CD4-positive, alpha-beta T cell treated with Interleukin-12 subunit alpha and Interleukin-12 subunit beta, for 1 hour (primary cell): ENCODE measurements around the gene ELP4.

Source experiments
- DNase-seq: peaks from one replicate; pipeline ENCODE4 v3.0.0-alpha.2; 2020

Gene ELP4

GRCh38 chr11:31815711-31816467 lies 306.3 kb downstream of the ELP4 start:
- DNase-seq, result no peak

DNA sequence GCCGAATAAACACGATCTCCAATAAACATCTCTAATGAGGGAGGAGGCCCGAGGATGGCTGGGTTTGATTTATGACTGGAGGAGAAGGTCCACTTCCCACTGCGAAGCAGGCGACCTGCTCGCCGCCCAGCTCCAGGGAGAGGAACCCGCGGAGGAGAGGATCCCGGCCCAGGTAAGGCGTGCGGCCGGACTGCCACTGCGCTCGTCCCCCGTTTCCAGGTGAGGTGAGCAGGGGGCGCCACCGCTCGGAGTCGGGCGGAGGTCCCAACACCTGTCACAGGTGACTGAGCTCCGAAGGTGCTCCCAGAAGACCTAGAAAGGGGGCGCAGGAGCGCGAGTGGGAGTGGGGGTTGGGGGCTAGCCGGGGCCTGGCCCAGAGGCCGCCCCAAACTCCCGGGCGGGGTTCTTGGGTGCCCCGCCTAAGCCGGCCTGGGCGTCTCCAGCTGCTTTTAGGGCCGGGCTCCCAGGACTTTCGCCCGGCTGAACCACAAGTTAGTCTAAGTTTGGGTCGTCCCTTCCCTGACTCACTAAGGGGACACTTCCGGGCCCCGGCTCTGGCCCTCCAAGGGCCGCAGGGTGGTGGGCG lies 307.0 kb downstream of the ELP4 start:
- DNase-seq, result no peak

GRCh38 chr11:31817054-31817620 lies 307.6 kb downstream of the ELP4 start:
- DNase-seq, result no peak

GRCh38 chr11:31817621-31818424 lies 308.3 kb downstream of the ELP4 start:
- DNase-seq, result no peak

DNA sequence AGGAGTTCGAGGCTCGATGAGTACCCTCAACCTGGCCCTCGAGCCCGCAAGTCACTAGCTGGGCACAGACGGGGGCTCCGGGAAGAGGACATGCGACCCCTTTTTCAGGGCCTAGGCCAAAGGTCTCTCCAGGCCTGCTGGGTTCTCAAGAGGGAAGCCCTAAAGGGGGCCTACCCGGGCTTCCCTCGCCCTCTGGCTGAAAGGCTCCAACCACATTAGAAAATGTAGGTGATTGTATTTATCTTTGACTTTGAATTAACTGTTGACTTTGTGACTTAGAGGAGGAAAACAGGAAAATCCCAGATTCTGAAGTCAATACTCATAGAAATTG lies 308.8 kb downstream of the ELP4 start:
- DNase-seq, result no peak

- no peak for DNase-seq
Measured at GRCh38 chr11:31818874-31819331, 309.3 kb downstream of the ELP4 start.

DNA sequence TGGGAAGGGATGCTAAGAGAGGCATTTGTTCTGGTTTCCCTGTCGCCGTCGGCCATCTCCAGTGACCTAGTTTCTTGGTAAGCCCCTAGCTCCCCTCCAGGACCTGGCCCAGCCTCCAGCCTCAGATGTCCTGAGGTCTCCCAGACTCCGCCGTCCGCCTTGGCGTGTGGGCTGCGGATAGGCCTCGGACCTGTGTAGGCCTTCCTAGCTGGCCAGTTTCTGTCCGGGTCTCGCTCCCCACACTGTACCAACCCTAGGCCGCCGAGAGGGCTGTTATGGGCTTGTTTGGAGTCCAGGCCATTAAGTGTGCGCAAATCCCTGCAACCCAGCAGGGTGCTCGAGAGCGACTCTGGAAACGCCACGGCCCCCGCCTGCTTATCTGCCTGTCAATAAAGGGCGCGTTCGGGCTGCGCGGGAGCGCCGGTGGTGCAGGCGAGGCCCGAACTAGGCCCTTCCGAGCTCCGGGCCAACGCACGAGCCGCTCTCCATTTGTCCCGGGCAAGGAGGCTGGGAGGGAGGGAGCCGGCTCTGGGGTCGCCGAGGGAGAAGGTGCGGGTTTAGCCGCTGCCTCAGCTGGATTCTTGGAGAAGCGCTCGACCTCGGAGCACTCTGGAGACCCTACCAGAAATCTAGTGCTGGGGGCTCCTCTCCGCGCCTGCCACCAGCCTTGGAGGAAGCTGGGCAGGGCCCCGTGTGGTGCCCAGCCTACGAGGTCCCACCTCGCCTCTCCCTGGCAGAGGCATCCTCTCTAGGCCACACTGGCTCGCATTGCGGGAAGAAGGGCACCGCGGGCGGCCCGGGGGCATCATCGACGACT lies 310.3 kb downstream of the ELP4 start:
- DNase-seq, result no peak

DNA sequence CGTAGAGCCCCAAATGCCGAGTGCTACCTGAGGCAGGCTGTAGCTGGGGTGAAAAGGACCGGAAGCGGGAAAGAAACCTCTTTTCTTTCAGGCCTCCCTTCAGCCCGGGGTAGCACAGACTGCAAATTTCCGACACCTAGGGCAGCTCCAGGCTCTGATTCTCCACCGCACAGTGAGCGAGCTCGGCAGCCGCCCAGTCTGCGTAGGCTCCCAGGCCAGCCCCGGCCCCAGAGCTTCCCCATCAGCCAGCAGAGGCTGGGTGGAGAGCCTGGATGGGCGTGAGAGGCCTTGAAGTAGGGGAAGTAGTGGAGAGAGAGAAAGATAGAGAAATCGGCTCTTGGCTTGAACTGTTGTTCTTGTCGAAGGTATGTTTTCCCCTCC lies 310.9 kb downstream of the ELP4 start:
- DNase-seq, result no peak

DNA sequence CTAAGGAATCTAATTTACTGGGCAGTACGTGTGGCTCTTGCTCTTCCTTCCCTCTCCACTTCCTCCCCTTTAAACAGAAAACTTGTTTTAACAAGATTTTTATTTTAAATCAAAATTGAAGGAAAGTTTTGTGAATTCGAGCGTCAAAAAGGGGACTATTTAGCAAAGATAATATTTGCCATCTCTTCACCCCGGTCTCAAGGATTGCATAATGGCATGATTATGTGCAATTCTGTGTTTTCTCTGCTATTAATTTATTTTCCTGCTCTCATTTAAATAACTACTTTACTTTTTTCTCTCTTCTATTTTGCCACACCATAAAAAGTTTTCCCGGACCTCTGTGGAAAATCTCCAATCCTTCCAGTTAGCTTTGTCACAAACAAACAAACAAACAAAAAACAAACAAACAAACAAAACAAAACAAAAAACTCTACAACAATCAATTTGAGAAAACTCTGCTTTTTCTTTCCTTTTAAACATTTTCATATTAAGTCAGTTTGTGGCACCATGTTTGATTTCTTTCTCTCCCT lies 311.7 kb downstream of the ELP4 start:
- DNase-seq, result no peak

DNA sequence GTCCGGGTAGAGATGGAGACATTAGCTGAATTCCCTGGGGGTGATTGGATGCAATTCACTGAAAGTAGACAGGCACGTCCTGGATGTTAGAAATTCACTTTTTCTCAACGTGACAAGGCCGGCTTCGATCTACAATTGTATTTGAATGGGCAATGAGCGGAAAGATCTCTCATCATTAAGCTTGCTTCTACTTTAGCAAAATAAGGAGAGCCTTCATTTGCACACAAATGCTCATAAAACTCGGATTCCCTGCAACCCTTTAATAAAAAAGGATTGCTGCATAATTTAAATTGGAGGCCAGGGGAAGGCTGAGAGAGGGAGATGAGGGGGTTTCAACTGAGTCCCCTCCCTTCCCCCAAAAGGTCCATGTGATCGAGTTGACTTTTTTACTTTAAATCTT lies 312.2 kb downstream of the ELP4 start:
- DNase-seq, result no peak

DNA sequence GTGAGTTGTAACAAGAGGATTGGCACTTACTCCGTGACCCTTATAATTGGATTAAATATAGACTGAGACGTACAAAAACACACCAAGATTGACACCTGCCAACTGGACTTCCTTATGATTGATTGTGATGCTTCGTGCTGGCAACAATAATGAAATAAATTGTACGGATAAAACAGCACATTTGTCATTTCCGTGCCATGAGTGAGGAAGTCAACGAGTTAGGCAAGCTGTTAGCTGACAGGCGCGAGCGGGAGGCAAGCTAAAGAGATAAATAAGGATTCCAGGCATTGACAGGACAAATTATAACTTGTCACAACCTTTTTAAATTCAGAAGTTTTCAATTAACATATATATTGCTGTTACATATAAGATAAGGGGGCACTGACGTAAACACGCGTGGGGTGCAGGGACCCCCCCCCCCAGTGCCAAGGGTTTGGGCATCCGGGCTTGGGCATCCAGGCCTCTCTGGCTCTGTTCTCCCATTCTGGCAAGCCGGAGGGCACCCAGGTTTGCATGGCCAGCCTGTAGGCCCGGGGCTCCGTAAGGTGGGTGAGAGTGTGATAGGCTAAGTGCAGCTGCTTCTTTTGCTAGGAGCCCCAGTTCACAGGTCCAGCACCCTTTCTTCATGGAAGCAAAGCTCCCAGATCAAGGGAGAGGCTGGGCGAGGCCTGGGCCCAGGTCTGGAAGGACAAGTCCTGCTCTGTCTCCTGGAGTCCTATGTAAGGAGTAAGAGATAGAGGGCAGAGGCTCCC lies 312.8 kb downstream of the ELP4 start:
- no peak for DNase-seq

DNA sequence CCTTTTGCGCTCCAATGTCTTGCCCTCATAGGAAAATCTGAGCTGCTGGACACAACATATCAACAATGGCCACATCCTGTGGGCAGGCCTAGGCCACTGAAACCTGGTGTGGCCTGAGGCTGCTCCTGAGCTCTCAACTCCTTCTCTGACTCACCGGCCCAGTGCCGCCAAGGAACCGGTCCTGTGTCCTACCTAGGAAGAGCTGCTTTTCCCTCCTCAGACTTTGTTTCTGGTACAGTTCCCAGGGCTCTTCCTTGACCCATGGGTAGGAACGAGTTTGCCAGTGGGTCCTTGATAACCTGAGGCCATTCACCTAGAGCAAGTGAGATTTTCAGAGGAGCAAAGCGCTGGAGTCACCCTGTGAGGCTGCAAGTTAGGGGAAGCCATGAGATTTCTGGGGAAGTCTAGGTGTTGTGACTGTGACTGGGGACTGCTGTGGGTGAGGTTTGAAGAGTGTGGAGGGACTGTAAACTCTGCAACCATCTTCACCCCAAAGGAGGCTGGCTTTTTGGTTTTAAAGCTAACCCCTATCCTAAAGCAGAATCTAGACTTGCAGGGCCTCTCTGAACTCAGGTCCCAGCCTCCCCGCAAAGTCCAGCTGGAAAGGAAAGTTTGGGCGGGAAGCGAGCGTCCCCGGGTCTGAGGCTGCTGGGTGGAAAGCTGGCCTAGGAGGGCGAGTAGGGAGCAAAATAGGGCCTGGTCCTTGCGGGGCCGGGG lies 313.5 kb downstream of the ELP4 start:
- DNase-seq, result no peak

DNA sequence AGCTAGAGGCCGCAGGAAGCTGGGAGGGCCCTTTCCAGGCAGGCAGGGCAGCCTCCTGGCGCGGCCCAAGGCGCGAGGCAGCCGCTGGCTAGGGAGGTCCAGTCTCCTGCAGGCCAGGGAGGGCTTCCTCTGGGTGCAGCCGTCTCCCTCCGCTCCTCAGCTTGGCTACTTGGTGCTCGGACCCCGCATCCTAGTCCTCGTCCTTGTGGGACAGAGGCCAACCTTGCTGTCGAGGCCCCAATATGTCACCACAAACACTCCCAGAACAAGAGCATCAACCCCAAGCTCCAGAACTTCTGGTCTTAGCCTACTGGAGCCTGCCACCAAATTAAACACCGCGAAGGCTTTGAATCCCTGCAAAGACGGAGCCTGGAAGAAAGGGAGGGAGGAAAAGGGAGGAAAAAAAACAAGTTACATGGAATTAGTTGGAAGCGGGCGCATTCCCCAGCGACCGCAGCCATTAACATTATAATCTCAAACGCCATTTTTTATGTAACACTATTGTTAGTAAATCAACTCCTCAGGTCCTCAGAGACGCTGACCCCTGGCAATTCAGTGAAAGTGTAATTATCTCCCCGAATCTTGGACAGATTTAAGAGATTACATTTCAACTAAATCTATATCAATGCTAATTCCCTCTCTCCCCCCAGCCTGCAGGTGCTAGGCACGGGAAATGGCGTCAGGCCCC lies 314.2 kb downstream of the ELP4 start:
- DNase-seq, result no peak

GRCh38 chr11:31824332-31824878 lies 314.8 kb downstream of the ELP4 start:
- no peak for DNase-seq

DNA sequence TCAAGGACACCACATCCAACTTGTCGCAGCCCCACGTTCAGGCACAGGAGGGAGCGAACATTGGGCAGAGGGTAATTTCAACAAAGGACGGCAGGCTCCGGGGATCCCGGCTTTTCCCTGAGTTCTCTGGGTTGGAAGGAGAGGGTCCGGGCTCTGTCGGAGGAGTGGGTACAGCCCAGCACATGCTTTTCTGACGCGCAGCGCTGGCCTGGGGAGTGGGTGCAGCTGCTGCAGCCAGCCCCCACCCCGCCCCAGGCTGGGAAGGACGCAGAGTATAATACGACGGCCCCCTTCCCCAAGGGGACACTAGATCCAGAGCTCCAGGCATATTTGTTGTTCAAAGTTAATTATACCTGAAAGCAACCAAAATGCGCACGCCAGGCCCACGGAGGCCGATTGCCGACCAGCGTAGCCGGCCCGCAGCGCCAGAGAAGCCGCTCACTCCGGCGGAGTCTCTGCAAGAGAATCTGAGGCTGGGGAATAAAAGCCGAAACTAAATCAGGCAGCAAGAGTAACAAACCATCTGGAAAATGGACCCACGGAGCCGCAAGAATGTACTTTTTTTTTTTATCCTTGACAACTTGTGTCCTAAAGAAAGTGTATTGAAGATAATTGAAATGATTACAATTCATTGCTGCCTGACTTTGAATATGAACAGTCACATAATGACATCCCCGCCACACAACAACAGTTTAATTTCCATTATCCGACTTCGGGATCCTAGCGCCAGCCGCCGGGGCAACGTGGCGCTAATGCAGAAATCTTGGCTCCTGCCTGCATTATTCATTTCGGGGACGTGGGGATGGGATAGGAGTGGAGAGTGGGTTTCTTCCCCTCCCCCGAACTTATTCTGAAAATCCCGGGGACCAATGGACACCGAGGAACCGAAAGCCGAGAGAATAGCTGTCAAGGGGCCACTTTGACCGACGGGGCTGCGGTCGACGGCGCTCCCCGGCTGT lies 315.6 kb downstream of the ELP4 start:
- DNase-seq, result no peak

GRCh38 chr11:31825838-31826484 lies 316.4 kb downstream of the ELP4 start:
- no peak for DNase-seq

GRCh38 chr11:31826536-31827438 lies 317.2 kb downstream of the ELP4 start:
- no peak for DNase-seq
